Hypothalamus (tissue), 51 donors: ENCODE data around the gene BID.

ENCODE experiments used
- DNase-seq, 51 donors: peaks; one replicate each; lab custom pipeline; 2025; lab: John Stamatoyannopoulos, UW

Gene BID

GRCh38 chr22:17785185-17786184 lies 11.2 kb upstream of the BID start:
- peak in 13 of 51 donors; percentile 12 to 45 (median 28) for DNase-seq

GRCh38 chr22:17784776-17785175 lies 10.5 kb upstream of the BID start:
- DNase-seq, result no peak

- DNase-seq, result no peak
These were observed 9.7 kb upstream of the BID start for GRCh38 chr22:17783773-17784480.

- no peak for DNase-seq
These were observed 9.0 kb upstream of the BID start for GRCh38 chr22:17783312-17783711.

GRCh38 chr22:17782621-17783020 lies 8.4 kb upstream of the BID start:
- no peak for DNase-seq

GRCh38 chr22:17782158-17782557 lies 7.9 kb upstream of the BID start:
- DNase-seq, result no peak

- DNase-seq, result no peak
These were observed 7.2 kb upstream of the BID start for GRCh38 chr22:17781319-17782031.

GRCh38 chr22:17780741-17781318 lies 6.6 kb upstream of the BID start:
- no peak for DNase-seq

GRCh38 chr22:17780116-17780740 lies 6.0 kb upstream of the BID start:
- DNase-seq, result no peak

GRCh38 chr22:17779286-17780115 lies 5.2 kb upstream of the BID start:
- DNase-seq, result no peak

- no peak for DNase-seq
These were observed 4.2 kb upstream of the BID start for GRCh38 chr22:17778412-17778976.

GRCh38 chr22:17777717-17778044 lies 3.4 kb upstream of the BID start:
- no peak for DNase-seq

GRCh38 chr22:17777005-17777716 lies 2.9 kb upstream of the BID start:
- no peak for DNase-seq

- DNase-seq, result no peak
These were observed 1.7 kb upstream of the BID start for GRCh38 chr22:17775781-17776465.

GRCh38 chr22:17774926-17775685 lies 837 bp upstream of the BID start:
- DNase-seq, result no peak

GRCh38 chr22:17773606-17774205 lies 563 bp downstream of the BID start:
- DNase-seq, result peak in 28 of 51 donors; percentile 19 to 59 (median 40)
